Gastroesophageal sphincter (tissue), 4 donors: Measurements from ENCODE around the gene BST2. TPM values are rescaled to one million over a fixed set of nuclear protein-coding genes. Genes with fewer than 3 reads are reported as not detected.

Experiments used
- ATAC-seq: fragments of 150-250 bp; one replicate; pipeline ENCODE4 v1.9.1; 2016; ENCODE audit warnings: mild to moderate bottlenecking, moderate library complexity
- H3K27ac ChIP-seq, 4 donors: fragments of 200-600 bp; sonication (generic) in 3 of 4; 1 replicate in 3 of 4; 2 replicates in 1 of 4; pipeline ENCODE4 v1.5.1; 2016 to 2019
- H3K27me3 ChIP-seq: fragments of 200-600 bp; sonication (generic); one replicate; pipeline ENCODE4 v1.5.1; 2019
- H3K36me3 ChIP-seq, 2 donors: fragments of 200-600 bp; sonication (generic); one replicate each; pipeline ENCODE4 v1.5.1; 2019; ENCODE audit warnings: control low read depth in 1 of 2
- H3K4me1 ChIP-seq, 3 donors: fragments of 200-600 bp; sonication (generic); 1 replicate in 2 of 3; 2 replicates in 1 of 3; pipeline ENCODE4 v1.5.1; 2016 to 2019; ENCODE audit warnings: control low read depth in 2 of 3
- H3K4me3 ChIP-seq, 2 donors: fragments of 200-600 bp; sonication (generic); one replicate each; pipeline ENCODE4 v1.5.1; 2019; ENCODE audit warnings: mild to moderate bottlenecking in 1 of 2, moderate library complexity in 1 of 2
- H3K9me3 ChIP-seq, 3 donors: fragments of 200-600 bp; sonication (generic); one replicate each; pipeline ENCODE4 v1.5.1; 2017 to 2019; ENCODE audit warnings: control low read depth in 2 of 3
- EP300 ChIP-seq: sonication (generic); formaldehyde crosslinking; IDR thresholded peaks from one replicate; pipeline ENCODE4 v1.6.1; 2017; ENCODE audit warnings: antibody characterized with exemption, mild to moderate bottlenecking
- POLR2A ChIP-seq, 2 donors: fragments of 450-650 bp; IDR thresholded peaks; one replicate each; pipeline ENCODE4 v1.6.1; 2017; ENCODE audit warnings: antibody characterized with exemption in 2 of 2, mild to moderate bottlenecking in 2 of 2, moderate library complexity in 1 of 2
- POLR2AphosphoS5 ChIP-seq: sonication (generic); formaldehyde crosslinking; IDR thresholded peaks from one replicate; pipeline ENCODE4 v1.6.1; 2017; ENCODE audit warnings: antibody characterized with exemption
- WGBS, 2 donors: methylation state at CpG; one replicate each; pipeline ENCODE4 v1.1.5; 2018; ENCODE audit warnings: low coverage in 1 of 2; 5-methylcytosine and 5-hydroxymethylcytosine counted together
- total RNA-seq, 4 donors: library from RNA; depleted of rRNA; stranded (reverse); fragments of >200 nt; gene quantifications; one replicate each; pipeline ENCODE4 v1.1.0, GENCODE V29; 2016
- TF ChIP-seq, protein P1 (sequence below), 4 experiments: fragments of 200-600 bp in 2 of 4; fragments of 450-650 bp in 2 of 4; sonication (generic) in 1 of 4; IDR thresholded peaks; one replicate each; pipeline ENCODE4 v1.5.1; 2017 to 2019; ENCODE audit warnings: antibody characterized with exemption in 4 of 4, mild to moderate bottlenecking in 2 of 4, moderate library complexity in 2 of 4

Gene BST2
- total RNA-seq, 4 donors from 2014 or later: 36.6 to 196 (median 40.7) TPM

DNA sequence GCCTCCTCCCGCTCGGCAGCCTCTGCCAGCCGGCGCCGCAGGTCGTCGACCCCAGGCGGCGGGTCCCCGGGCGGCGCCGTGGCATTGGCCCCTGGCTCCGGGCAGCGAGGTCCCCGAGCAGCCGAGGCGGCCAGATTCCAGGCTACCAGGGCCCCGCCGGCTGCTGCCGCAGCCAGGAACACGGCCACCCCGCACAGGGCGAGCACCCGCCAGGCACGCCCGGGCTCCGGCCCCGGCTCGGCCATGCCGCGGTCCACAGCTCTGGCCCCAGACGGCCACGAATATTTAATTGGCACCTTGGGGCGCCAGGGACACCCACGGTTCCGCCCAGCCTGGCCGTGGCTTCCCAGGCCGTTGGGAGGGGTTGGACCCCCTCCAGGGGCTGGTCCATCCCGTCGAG lies 11.5 kb downstream of the BST2 start, which contains the start of gene CCDC194:
Gene CCDC194, minus strand, starts transcription at position 283 of the 400 bp plus-strand sequence. Its CDS starts 38 bp downstream, at position 245.
- Histone ChIP-seq H3K36me3 (peaks cover 0 to 7% of the 10 kb centered on the region in 2 donors), H3K4me1 (peaks cover 0 to 40% (median 7%) of the 10 kb centered on the region in 3 donors), H3K27ac (no peak within 1 kb of the TSS), H3K4me3 (no peak within 1 kb of the TSS), H3K27me3 (peaks cover 82% of the 10 kb centered on the region), H3K9me3 (peaks cover 0 to 13% (median 0%) of the 10 kb centered on the region in 3 donors)
- no CpG with 5 or more reads among the region's 41 CpGs for WGBS, 2 donors
- no peak for ATAC-seq
- TF ChIP-seq EP300: no peak
- TF ChIP-seq POLR2A (IDR thresholded peaks at IDR 0.05): no peak
- TF ChIP-seq POLR2AphosphoS5: no peak
- TF ChIP-seq, protein P1, sequence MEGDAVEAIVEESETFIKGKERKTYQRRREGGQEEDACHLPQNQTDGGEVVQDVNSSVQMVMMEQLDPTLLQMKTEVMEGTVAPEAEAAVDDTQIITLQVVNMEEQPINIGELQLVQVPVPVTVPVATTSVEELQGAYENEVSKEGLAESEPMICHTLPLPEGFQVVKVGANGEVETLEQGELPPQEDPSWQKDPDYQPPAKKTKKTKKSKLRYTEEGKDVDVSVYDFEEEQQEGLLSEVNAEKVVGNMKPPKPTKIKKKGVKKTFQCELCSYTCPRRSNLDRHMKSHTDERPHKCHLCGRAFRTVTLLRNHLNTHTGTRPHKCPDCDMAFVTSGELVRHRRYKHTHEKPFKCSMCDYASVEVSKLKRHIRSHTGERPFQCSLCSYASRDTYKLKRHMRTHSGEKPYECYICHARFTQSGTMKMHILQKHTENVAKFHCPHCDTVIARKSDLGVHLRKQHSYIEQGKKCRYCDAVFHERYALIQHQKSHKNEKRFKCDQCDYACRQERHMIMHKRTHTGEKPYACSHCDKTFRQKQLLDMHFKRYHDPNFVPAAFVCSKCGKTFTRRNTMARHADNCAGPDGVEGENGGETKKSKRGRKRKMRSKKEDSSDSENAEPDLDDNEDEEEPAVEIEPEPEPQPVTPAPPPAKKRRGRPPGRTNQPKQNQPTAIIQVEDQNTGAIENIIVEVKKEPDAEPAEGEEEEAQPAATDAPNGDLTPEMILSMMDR (IDR thresholded peaks at IDR 0.05): no peak

DNA sequence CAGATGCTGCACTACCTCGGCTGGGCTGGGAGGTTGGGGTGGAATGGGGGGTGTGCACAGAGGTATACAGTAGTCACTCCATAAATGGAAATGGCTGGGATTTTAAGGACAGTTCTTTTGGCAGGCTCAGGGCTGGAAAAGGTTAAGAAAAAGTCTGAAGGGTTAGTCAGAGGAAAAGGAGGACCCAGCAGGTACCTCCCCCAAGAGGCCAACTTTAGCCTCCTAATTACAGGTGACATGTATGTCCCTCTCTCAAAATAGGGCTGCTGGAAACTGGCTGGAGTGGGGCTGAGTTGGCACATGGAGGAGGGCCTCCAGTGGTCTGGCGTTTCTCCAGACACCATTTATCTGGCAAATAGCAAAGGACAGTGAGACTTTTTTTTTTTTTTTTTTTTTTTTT lies 12.4 kb downstream of the BST2 start:
- TF ChIP-seq, protein P1 (IDR thresholded peaks at IDR 0.05): no peak
- TF ChIP-seq POLR2A (IDR thresholded peaks at IDR 0.05) (no peak), EP300 (no peak), POLR2AphosphoS5 (no peak)
- Histone ChIP-seq H3K4me3 (no peak overlapping the region), H3K4me1 (peaks cover 0 to 40% (median 7%) of the 10 kb centered on the region in 3 donors), H3K27ac (no peak overlapping the region), H3K36me3 (peaks cover 0 to 6% of the 10 kb centered on the region in 2 donors), H3K27me3 (peaks cover 82% of the 10 kb centered on the region), H3K9me3 (peaks cover 0 to 15% (median 0%) of the 10 kb centered on the region in 3 donors)
- 20 to 56% methylated on average over 1 to 2 of the region's 2 CpGs for WGBS, 2 donors
- ATAC-seq: no peak

DNA sequence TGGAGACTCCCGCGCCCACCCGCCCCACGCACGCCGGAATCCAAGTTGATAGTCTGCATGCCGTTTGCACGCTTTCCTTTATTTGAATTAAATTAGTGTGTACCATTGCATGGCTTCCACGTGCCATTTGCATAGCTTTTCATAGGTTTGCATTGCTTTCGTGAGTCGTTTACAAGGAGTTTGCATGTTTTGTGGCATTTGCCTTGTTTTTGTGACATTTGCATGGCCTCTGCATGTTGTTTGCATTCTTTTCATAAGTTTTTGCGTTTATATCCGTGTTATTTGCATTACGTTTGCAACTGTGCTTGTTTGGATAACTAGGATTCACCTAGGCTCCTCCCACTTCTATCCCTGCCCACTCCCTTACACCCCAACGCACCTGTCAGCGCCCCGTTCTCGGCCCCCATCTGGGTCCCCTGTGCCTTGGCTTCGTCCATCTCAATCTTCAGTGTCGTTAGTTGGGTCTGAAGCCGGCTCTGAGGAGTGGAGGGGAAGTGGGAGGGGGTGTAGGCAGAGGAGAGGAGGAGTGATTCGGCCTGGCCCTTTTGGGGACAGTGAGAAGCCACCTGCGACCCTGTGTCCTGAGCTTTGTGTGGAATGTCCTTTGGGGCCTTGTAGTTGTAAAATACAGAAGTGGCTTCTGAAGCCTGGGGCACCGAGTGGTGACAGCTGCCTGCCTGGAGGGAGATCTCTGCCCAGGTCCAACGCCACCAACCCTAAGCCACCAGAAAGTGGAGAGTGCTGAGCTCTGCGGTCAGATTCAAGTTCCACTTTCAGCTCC lies 13.9 kb downstream of the BST2 start:
- TF ChIP-seq POLR2AphosphoS5: no peak
- TF ChIP-seq EP300: no peak
- TF ChIP-seq, protein P1 (IDR thresholded peaks at IDR 0.05): no peak
- no peak for TF ChIP-seq POLR2A (IDR thresholded peaks at IDR 0.05)
- H3K4me3 ChIP-seq: peak overlapping the region in 1 of 2 donors; percentile 49
- no peak overlapping the region for H3K27ac ChIP-seq
- no peaks in the 10 kb centered on the region for H3K36me3 ChIP-seq
- no peak for ATAC-seq
- 4 to 6% methylated on average over 4 to 15 of the region's 26 CpGs for WGBS, 2 donors
- peaks cover 0 to 15% (median 0%) of the 10 kb centered on the region in 3 donors for H3K9me3 ChIP-seq
- peaks cover 0 to 40% (median 7%) of the 10 kb centered on the region in 3 donors for H3K4me1 ChIP-seq
- H3K27me3 ChIP-seq: peaks cover 70% of the 10 kb centered on the region

DNA sequence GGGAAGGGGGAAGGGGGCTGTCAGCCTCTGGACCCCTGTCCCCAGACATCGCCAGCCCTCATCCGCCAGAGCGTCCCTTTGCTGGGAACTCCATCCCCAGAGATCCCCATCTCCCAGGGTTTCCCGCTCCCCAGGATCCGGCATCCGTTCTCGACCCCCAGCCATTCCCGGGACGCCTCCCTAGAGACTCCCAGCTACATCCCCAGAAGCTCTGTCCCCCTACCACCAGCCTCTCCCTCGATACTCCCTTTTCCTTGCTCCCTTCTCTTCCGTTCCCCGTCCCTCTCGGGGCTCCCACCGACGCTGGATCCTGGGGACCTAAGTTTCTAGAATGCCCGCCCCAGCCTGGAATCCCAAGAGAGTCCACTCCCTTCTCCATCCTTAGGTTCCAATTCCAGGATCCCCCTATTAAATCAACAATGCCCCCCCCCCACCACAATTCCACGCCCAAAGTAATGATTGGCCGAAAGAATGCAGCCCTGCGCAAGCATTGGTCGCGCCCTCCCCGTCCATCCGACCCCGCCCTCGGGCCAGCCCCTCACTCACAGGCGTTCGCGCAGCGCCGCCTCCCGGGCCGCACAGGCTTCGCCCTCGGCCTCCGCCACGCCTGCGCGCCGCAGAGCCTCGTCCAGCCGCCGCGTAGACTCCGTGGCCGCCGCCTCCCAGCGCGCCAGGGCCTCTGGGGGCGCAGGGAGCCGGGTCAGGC lies 14.6 kb downstream of the BST2 start:
- Histone ChIP-seq H3K27ac (peak overlapping the region in 1 of 4 donors; percentile 23), H3K27me3 (peaks cover 67% of the 10 kb centered on the region), H3K9me3 (peaks cover 0 to 15% (median 0%) of the 10 kb centered on the region in 3 donors), H3K4me1 (peaks cover 0 to 40% (median 7%) of the 10 kb centered on the region in 3 donors), H3K4me3 (peak overlapping the region; percentile 11 to 49), H3K36me3 (no peaks in the 10 kb centered on the region)
- ATAC-seq: peak; percentile 97
- WGBS, 2 donors: 0 to 1% methylated on average over 5 to 18 of the region's 50 CpGs
- TF ChIP-seq, protein P1 (IDR thresholded peaks at IDR 0.05): peak; percentile 27 to 85 (median 73)
- TF ChIP-seq POLR2AphosphoS5 (no peak), POLR2A (IDR thresholded peaks at IDR 0.05) (no peak)
